GM12878 (cell line): ENCODE results near the gene CILP2. TPM values are rescaled to one million over a fixed set of nuclear protein-coding genes. Genes with fewer than 3 reads are reported as not detected.

Experiments used
- ATAC-seq: fragments of 200-7000 bp; cut with Tn5 transposase; 3 replicates; pipeline ENCODE4 v1.9.1; 2020; ENCODE audit warnings: mild to moderate bottlenecking, moderate library complexity
- BruUV-seq: library from RNA; stranded (reverse); fragments of 400-500 nt; replicated peaks from 2 replicates; lab custom pipeline; 2021; lab: Mats Ljungman, UMichigan
- CTCF ChIA-PET: fragments of 300-600 bp; sonication (Branson Sonifier 250); formaldehyde crosslinking; extraction: SDS; loops from one replicate; lab custom pipeline; 2021; ENCODE audit warnings: inconsistent platforms; lab: Yijun Ruan, JAX
- POLR2A ChIA-PET: fragments of 350-600 bp; formaldehyde crosslinking; extraction: SDS; loops from one replicate; lab custom pipeline; 2021; ENCODE audit warnings: inconsistent platforms; lab: Charles Lee
- RAD21 ChIA-PET: fragments of 300-600 bp; sonication (Branson Sonifier 250); formaldehyde crosslinking; loops from one replicate; lab custom pipeline; 2023; ENCODE audit warnings: antibody characterized with exemption; ENCODE audit not compliant: unreplicated experiment; lab: Charles Lee
- SMC1A ChIA-PET: fragments of 300-600 bp; sonication (Branson Sonifier 250); formaldehyde crosslinking; loops from one replicate; lab custom pipeline; 2023; ENCODE audit not compliant: unreplicated experiment, uncharacterized antibody; lab: Charles Lee
- DNase-seq: peaks from one replicate; pipeline ENCODE4 v3.0.0-alpha.2; 2011; ENCODE audit warnings: low read depth, low spot score
- FAIRE-seq: peaks from 3 replicates; lab custom pipeline; 2011; peaks lifted over from hg19 to GRCh38; lab: Jason Lieb, UNC
- H2AFZ ChIP-seq: 2 replicates; pipeline ENCODE4 v1.6.0; 2011; ENCODE audit warnings: low read depth, low read length, control low read depth; ENCODE audit not compliant: control insufficient read depth
- H3K27ac ChIP-seq: 2 replicates; pipeline ENCODE4 v1.5.1; 2011; ENCODE audit warnings: control low read depth; ENCODE audit not compliant: control insufficient read depth, insufficient read depth
- H3K27me3 ChIP-seq, 2 experiments: replicated peaks in 1 of 2; 2 replicates each; pipeline versions ENCODE4 v1.6.0 to v1.6.1; 2011; ENCODE audit warnings: low read length in 1 of 2; ENCODE audit not compliant: control insufficient read depth in 2 of 2, insufficient read depth in 2 of 2
- H3K36me3 ChIP-seq, 2 experiments: 2 replicates each; pipeline ENCODE4 v1.5.1; 2011; ENCODE audit warnings: low read length in 1 of 2; ENCODE audit not compliant: control insufficient read depth in 2 of 2, insufficient read depth in 2 of 2
- H3K4me1 ChIP-seq: 2 replicates; pipeline ENCODE4 v1.6.1; 2011; ENCODE audit warnings: mild to moderate bottlenecking, low read length, moderate library complexity, mixed read lengths; ENCODE audit not compliant: control insufficient read depth, insufficient read depth
- H3K4me2 ChIP-seq: 2 replicates; pipeline ENCODE4 v1.6.0; 2011; ENCODE audit warnings: control low read depth; ENCODE audit not compliant: control insufficient read depth, insufficient read depth
- H3K4me3 ChIP-seq: fragments of 200-600 bp; sonication (generic); 2 replicates; pipeline ENCODE4 v1.5.1; 2016
- H3K79me2 ChIP-seq: 2 replicates; pipeline ENCODE4 v1.6.0; 2011; ENCODE audit warnings: low read length; ENCODE audit not compliant: control insufficient read depth, insufficient read depth
- H3K9ac ChIP-seq: 2 replicates; pipeline ENCODE4 v1.8.0; 2011; ENCODE audit warnings: low read length, control low read depth, mixed read lengths; ENCODE audit not compliant: control insufficient read depth, insufficient read depth
- H3K9me3 ChIP-seq: replicated peaks from 3 replicates; pipeline ENCODE4 v1.5.1; 2011; ENCODE audit warnings: mild to moderate bottlenecking, low read length; ENCODE audit not compliant: control insufficient read depth, insufficient read depth
- H4K20me1 ChIP-seq: 2 replicates; pipeline ENCODE4 v1.6.0; 2011; ENCODE audit not compliant: control insufficient read depth, insufficient read depth
- CHD2 ChIP-seq: IDR thresholded peaks from 2 replicates; pipeline ENCODE4 v1.6.1; 2011; ENCODE audit warnings: low read depth, low read length, improper control_type of control experiment, borderline replicate concordance
- FOXM1 ChIP-seq: IDR thresholded peaks from 2 replicates; pipeline ENCODE4 v1.6.1; 2012; ENCODE audit warnings: low read depth, mild to moderate bottlenecking, inconsistent platforms, low read length, moderate library complexity
- ZNF274 ChIP-seq: IDR thresholded peaks from one replicate; pipeline ENCODE4 v1.8.0; 2011; ENCODE audit not compliant: insufficient read length, insufficient read depth
- ZNF592 ChIP-seq: fragments of 450-650 bp; IDR thresholded peaks from 2 replicates; pipeline ENCODE4 v1.6.1; 2017; ENCODE audit warnings: mild to moderate bottlenecking, moderate library complexity
- WGBS: methylation state at CpG from one replicate; pipeline ENCODE4 v1.1.6; 2016; ENCODE audit warnings: low lambda C conversion rate; ENCODE audit not compliant: insufficient replicate concordance, insufficient coverage; ENCODE audit errors: missing lambda C conversion rate; 5-methylcytosine and 5-hydroxymethylcytosine counted together
- in situ Hi-C: fragments of 300-500 bp; cut with MboI; formaldehyde crosslinking; loops from 9 replicates; pipeline ENCODE4 v1.14.3; 2018; ENCODE audit warnings: mixed read lengths
- intact Hi-C: fragments of 100-400 bp; cut with micrococcal nuclease; formaldehyde crosslinking; loops from one replicate; pipeline ENCODE4 v1.14.2; 2022; ENCODE audit not compliant: unreplicated experiment
- polyA plus RNA-seq, 11 experiments: library from polyadenylated mRNA; depleted of rRNA in 4 of 11; unstranded in 6 of 11; stranded (reverse) in 5 of 11; fragments of >200 nt; fragmentation: Nextera tagmentation in 4 of 11; fragmentation: Illumina TruSeq in 1 of 11; extraction: Ambion mirVana in 4 of 11; extraction: Trizol in 1 of 11; gene quantifications; 1 replicate in 1 of 11; 2 replicates in 10 of 11; pipeline versions ENCODE4 v1.2.1 to v1.2.3, GENCODE V29; 2011 to 2016; ENCODE audit warnings: inconsistent platforms in 2 of 11, missing spikeins in 2 of 11, low read depth in 1 of 11
- total RNA-seq, 4 experiments: library from RNA; depleted of rRNA in 3 of 4; stranded (reverse); fragments of >200 nt in 3 of 4; fragmentation: Illumina TruSeq in 1 of 4; extraction: Trizol in 1 of 4; gene quantifications; 2 replicates each; pipeline versions ENCODE4 v1.2.1 to v1.2.3, GENCODE V29; 2013 to 2021

CILP2 gene
- total and polyA plus RNA-seq, 10 of the 15 experiments (the other 5 are each of a cell fraction or from before 2014, with no cell fraction given): 0.05 to 0.08 (median 0.06) TPM; not detected in 6

- H2AFZ ChIP-seq: no peak overlapping the region
- BruUV-seq: no TSS peak
- TF ChIP-seq ZNF274 (no peak), FOXM1 (no peak), ZNF592 (no peak), CHD2 (no peak)
- H3K79me2 ChIP-seq: no peaks in the 10 kb centered on the region
- ChIA-PET SMC1A (no interaction called here), RAD21 (no interaction called here), CTCF (interaction anchor here (1.6 kb wide), 1 partner anchor 9 kb away, joined by 5 read pairs; no protein-coding TSS in a partner anchor), POLR2A (no interaction called here)
- H3K36me3 ChIP-seq: no peaks in the 10 kb centered on the region
- WGBS: 88% methylated on average over 35 of the region's 53 CpGs
- H3K9me3 ChIP-seq: no peaks in the 10 kb centered on the region; the same call in 2 of the 3 replicates
- no peaks in the 10 kb centered on the region for H3K27me3 ChIP-seq
- in situ Hi-C loops: loop anchor here (25.0 kb wide), 4 partner anchors 867 to 1492 kb away; partner anchors contain the start of genes ZNF66 and ZNF737
- H4K20me1 ChIP-seq: no peaks in the 10 kb centered on the region
- intact Hi-C loops: no loop called here
- H3K4me2 ChIP-seq: no peak overlapping the region
- H3K27ac ChIP-seq: no peak overlapping the region
- peaks cover 3% of the 10 kb centered on the region for H3K4me1 ChIP-seq
- DNase-seq: no peak
- no peak overlapping the region for H3K4me3 ChIP-seq
- no peak overlapping the region for H3K9ac ChIP-seq
- no peak for FAIRE-seq
- no peak for ATAC-seq
Observed at GRCh38 chr19:19544954-19545591, 7.0 kb downstream of the CILP2 start.
